GM19238 (cell line): ENCODE results near the gene HARBI1.

ENCODE experiments used
- DNase-seq: peaks from one replicate; pipeline ENCODE4 v3.0.0; 2011; ENCODE audit warnings: low spot score; ENCODE audit not compliant: insufficient read length

The HARBI1 gene

DNA sequence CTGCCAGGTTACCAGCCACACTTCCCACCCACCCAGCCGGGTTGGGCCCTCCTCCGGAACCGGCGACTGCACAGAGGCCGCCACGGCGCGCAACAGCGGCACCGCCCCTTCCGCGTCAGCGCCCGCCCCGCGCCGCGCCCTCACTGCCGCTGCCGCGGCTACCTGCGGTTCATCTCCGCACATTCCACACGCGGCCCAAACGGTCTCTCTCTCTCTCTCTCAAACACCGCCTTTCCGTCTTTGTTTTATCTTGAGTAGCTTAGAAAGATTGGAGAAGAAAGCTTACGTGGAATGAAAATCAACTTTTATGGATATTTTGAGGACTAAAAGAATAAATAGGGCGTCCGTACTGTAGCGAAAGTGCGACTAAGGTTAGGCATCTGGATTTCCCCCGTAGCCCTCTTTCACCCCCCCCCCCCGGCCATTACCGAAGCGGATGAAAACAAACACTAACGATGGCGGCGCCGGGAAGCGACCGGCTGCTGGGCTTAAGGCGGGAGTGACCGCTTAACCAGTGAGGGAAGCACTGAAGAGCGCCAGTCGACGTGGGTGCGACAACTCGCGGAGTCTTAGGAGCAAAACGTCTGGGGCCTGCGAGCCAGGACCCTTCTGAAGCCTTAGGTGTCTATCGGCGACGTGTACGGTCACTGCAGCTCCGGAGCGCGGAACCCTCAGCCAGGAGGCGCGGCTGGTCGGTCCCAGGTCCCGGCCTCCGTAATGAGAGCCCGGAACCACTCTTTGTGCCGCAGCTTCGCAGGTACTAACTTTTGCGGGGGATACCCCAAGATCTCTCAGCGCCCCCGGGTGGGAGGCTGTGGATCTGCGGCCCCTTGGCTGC lies at the start of gene HARBI1, which contains the start of gene ATG13:
TSS of gene HARBI1 (minus strand) at position 94 of the 838 bp plus-strand sequence. CDS start 990 bp downstream, outside the sequence.
TSS of gene ATG13 (plus strand) at position 420 of the 838 bp plus-strand sequence. CDS start 26,739 bp downstream, outside the sequence.
- DNase-seq, result peak; percentile 90

GRCh38 chr11:46666516-46666915 lies 49.5 kb upstream of the HARBI1 start:
- no peak for DNase-seq

- DNase-seq, result no peak
Measured at GRCh38 chr11:46665356-46665755, 48.3 kb upstream of the HARBI1 start.

- no peak for DNase-seq
Measured at GRCh38 chr11:46664612-46665011, 47.6 kb upstream of the HARBI1 start.

GRCh38 chr11:46663277-46663940 lies 46.4 kb upstream of the HARBI1 start:
- DNase-seq, result no peak

DNA sequence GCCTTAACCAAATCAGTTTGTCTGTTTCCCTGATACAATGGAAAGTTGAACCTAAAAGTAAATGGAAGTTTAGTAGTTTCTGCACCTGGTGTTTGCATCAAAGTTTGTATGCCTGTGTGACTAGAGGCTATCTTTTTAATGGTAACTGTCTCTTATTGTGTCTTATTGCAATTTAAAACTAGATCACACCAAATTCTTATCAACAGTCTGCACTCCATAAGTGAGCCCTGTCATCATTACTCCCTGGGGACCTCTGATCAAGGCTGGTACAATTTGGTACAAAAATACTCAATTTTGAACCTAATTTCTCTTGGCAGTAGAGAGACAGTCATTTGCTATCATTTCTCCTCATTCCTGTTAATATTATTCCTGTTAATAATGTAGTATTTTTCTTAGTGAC lies 45.3 kb upstream of the HARBI1 start:
- DNase-seq, result no peak

- no peak for DNase-seq
Measured at GRCh38 chr11:46661836-46662235, 44.8 kb upstream of the HARBI1 start.

- DNase-seq, result no peak
Measured at GRCh38 chr11:46659908-46660307, 42.9 kb upstream of the HARBI1 start.

DNA sequence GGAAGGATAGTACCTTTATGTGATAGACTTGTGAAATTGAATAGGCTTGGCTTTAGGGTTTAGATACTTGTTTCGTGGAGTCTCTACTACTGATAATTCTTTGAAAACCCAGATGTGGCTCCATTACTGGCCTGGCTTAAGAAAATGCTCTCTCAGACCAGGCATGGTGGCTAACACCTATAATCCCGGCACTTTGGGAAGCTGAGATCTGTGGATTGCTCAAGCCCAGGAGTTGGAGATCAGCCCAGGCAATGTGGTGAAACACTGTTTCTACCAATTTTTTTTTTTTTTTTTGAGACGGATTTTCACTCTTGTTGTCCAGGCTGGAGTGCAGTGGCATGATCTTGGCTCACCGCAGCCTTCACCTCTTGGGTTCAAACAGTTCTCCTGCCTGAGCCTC lies 41.2 kb upstream of the HARBI1 start:
- DNase-seq, result no peak

DNA sequence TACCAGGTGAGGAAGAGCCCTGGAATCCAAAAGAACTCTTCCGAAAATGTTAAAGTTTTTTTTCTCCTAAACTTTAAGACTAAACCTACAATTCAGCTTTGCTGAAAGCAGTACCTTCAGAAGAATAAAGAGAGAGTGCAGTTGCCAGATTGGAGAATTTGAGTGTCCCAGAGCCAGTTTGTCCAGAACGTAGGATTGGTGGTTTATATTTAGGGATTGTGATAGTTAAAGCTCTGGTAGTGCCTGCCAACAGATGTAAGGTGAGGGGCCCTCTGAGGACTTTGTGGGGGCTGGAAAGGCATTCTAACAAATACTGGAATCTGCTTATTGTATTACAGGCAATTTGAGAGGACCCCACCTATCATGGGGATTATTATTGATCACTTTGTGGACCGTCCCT lies 40.2 kb upstream of the HARBI1 start:
- no peak for DNase-seq

GRCh38 chr11:46655631-46656030 lies 38.6 kb upstream of the HARBI1 start:
- no peak for DNase-seq

GRCh38 chr11:46649180-46649738 lies 32.2 kb upstream of the HARBI1 start:
- DNase-seq, result no peak

- DNase-seq, result no peak
Measured at GRCh38 chr11:46643986-46644385, 27.0 kb upstream of the HARBI1 start.

DNA sequence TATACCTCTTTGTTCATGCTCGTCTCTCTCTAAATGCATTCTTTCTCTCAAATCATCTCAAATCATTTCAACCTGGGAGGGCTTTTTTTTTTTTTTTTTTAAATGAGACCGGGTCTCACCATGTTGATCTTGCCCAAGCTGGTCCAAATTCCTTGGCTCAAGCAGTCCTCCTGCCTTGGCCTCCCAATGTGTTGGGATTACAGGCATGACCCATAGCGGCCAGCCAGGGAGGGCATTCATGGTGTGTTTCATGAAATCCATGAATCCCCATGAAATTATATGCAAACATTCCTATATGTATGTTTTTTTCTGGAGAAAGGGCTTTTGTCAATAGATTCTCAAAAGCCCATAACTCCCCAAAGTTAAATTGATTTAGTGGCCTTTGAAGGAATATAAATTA lies 26.5 kb upstream of the HARBI1 start:
- no peak for DNase-seq

DNA sequence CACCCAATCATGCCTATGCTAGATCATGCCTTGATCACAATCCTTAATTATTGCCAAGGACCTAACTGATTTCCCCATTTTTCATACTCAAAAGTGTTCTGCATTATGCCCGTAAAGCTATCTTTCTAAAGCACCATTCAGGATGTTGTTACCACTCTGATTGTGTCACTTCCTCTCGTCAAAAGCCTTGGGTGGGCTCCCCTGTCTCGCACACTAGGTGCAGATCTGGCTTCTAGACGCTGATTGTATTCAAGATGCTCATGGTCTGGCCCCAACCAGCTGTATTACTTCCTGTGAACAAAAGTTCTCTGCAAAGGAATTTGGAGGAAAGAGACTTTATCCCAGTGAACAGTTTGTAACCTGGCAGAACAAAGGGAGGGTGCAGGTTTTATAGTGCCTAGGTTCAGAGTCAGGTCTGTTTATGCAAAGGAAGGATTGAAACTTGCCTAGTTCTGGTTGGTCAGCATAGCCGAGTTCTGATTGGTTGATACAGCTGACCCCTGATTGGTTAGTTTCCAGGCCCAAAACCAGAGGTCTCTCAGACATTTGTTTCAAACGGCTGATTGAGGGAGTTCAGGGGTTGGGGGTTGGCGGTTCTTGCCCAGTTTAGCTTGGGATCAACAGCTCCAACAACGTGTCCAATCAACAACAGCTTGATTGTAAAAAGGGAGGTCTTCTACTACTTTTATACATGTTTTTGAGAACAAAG lies 25.8 kb upstream of the HARBI1 start:
- no peak for DNase-seq

GRCh38 chr11:46641639-46642038 lies 24.6 kb upstream of the HARBI1 start:
- DNase-seq, result no peak

GRCh38 chr11:46640036-46640788 lies 23.2 kb upstream of the HARBI1 start:
- DNase-seq, result no peak

DNA sequence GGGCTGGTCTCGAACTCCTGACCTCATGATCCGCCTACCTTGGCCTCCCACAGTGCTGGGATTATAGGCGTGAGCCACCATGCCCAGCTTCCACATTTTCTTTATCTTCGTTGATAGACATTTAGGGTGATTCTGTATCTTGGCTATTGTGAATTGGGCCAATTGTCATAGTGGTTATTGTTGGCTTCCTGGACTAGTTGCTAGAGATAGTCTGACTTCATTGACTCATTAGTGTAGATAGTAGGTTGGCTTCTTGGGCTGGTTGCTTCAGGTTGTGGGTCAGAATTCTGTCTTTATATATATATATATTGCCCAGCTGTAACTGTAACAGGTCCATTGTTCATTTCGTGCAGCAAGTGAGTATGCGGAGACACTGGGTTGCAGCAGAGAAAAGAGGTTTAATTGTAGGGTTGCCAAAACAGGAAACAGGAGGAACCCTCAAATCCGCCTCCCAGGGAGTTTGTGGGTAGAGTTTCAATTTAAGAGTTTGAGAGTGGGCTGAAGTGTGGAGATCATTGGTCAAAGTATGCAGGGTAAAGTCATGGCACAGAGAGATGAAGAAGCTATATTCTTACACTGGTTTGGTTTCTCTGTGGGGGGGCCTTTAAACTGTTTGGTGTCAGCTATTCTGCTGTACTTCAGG lies 22.3 kb upstream of the HARBI1 start:
- DNase-seq, result no peak

DNA sequence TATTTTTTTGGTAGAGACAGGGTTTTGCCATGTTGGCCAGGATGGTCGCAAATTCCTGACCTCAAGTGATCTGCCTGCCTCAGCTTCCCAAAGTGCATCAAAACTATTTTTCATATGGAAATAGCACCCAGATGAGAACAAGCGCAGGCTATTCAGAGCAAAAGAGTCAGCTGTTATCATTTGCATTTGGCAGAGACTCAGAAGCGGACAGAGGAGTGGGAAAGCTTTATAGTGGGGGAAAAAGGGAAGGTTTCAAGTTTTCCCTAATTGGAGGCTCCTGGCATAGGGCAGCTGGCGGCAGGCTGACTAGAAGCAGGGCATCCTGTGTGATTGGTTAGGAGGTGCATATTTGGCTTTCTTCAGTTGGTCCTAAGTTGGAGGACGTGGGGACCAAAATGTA lies 20.5 kb upstream of the HARBI1 start:
- no peak for DNase-seq

DNA sequence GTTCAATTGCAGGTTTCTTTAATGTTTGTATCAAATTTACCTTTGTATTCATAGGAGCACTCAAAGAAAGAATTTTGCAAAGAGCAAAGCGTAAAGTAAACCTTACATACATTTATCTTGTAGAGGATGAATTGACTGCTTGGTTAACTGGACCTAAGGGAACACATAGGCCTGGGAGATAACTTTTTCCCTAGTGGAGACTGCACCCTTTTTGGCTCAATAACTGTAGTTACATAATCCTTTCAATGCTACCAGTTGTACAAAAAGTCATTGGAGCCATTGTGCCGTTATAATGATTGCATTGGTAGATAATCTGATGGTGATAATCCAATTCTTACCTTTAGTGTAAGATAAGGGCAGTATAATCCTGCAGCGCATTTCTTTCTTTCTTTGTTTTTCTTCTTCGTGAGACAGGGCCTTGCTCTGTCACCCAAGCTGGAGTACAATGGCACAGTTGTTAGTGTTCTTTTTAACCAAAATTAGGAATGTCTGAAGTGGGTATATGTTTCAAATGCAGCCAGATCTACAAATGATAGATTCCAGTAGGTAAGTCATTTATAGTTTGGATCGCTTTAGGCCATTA lies 18.6 kb upstream of the HARBI1 start:
- no peak for DNase-seq
